HL-60/S4 treated with phorbol 12-myristate 13-acetate at 8.2 ng/mL for 4 days and 3 days (cell line): Measurements from ENCODE around the gene CDH23.

ENCODE experiments used
- in situ Hi-C: fragments of 300-500 bp; cut with MboI; formaldehyde crosslinking; loops from 2 replicates; pipeline ENCODE4 v1.15.0; 2022; ENCODE audit warnings: low sequenced_read_pairs

CDH23 gene

GRCh38 chr10:71553432-71553831, 156.7 kb downstream of the CDH23 start:
- in situ Hi-C loops, result loop anchor here (25.0 kb wide), 1 partner anchor 241 kb away; the partner anchor contains the start of gene SLC29A3

GRCh38 chr10:71554671-71555070, 158.0 kb downstream of the CDH23 start:
- in situ Hi-C loops, result loop anchor here (25.0 kb wide), 1 partner anchor 242 kb away; the partner anchor contains the start of gene SLC29A3

- in situ Hi-C loops, result loop anchor here (25.0 kb wide), 1 partner anchor 243 kb away; the partner anchor contains the start of gene SLC29A3
Measured at GRCh38 chr10:71555087-71555723, 158.5 kb downstream of the CDH23 start.

GRCh38 chr10:71555724-71556119, 159.0 kb downstream of the CDH23 start:
- in situ Hi-C loops, result loop anchor here (25.0 kb wide), 1 partner anchor 243 kb away; the partner anchor contains the start of gene SLC29A3

GRCh38 chr10:71558991-71559390, 162.3 kb downstream of the CDH23 start:
- in situ Hi-C loops, result loop anchor here (25.0 kb wide), 1 partner anchor 247 kb away; the partner anchor contains the start of gene SLC29A3

GRCh38 chr10:71561003-71561574, 164.4 kb downstream of the CDH23 start:
- in situ Hi-C loops, result loop anchor here (25.0 kb wide), 1 partner anchor 249 kb away; the partner anchor contains the start of gene SLC29A3

GRCh38 chr10:71562181-71562580, 165.5 kb downstream of the CDH23 start:
- in situ Hi-C loops, result loop anchor here (25.0 kb wide), 1 partner anchor 250 kb away; the partner anchor contains the start of gene SLC29A3

- in situ Hi-C loops, result loop anchor here (25.0 kb wide), 1 partner anchor 251 kb away; the partner anchor contains the start of gene SLC29A3
Measured at GRCh38 chr10:71562904-71563303, 166.2 kb downstream of the CDH23 start.

GRCh38 chr10:71564194-71564820, 167.6 kb downstream of the CDH23 start:
- in situ Hi-C loops, result loop anchor here (25.0 kb wide), 1 partner anchor 252 kb away; the partner anchor contains the start of gene SLC29A3

- in situ Hi-C loops, result loop anchor here (25.0 kb wide), 1 partner anchor 253 kb away; the partner anchor contains the start of gene SLC29A3
Measured at GRCh38 chr10:71565284-71566000, 168.7 kb downstream of the CDH23 start.

- in situ Hi-C loops, result loop anchor here (25.0 kb wide), 1 partner anchor 255 kb away; the partner anchor contains the start of gene SLC29A3
Measured at GRCh38 chr10:71567006-71567405, 170.3 kb downstream of the CDH23 start.

GRCh38 chr10:71568896-71569492, 172.3 kb downstream of the CDH23 start:
- in situ Hi-C loops, result loop anchor here (25.0 kb wide), 1 partner anchor 257 kb away; the partner anchor contains the start of gene SLC29A3

GRCh38 chr10:71569775-71570588, 173.3 kb downstream of the CDH23 start:
- in situ Hi-C loops, result loop anchor here (25.0 kb wide), 1 partner anchor 258 kb away; the partner anchor contains the start of gene SLC29A3

- in situ Hi-C loops, result loop anchor here (25.0 kb wide), 1 partner anchor 259 kb away; the partner anchor contains the start of gene SLC29A3
Measured at GRCh38 chr10:71571460-71572175, 174.9 kb downstream of the CDH23 start.

- in situ Hi-C loops, result loop anchor here (25.0 kb wide), 1 partner anchor 261 kb away; the partner anchor contains the start of gene SLC29A3
Measured at GRCh38 chr10:71572962-71573361, 176.2 kb downstream of the CDH23 start.

GRCh38 chr10:71573562-71574518, 177.1 kb downstream of the CDH23 start:
- in situ Hi-C loops, result loop anchor here (25.0 kb wide), 1 partner anchor 262 kb away; the partner anchor contains the start of gene SLC29A3

GRCh38 chr10:71575451-71575850, 178.7 kb downstream of the CDH23 start:
- in situ Hi-C loops, result no loop called here
